ENCODE measurements around the gene AP4M1. TPM values are rescaled to one million over a fixed set of nuclear protein-coding genes. Genes with fewer than 3 reads are reported as not detected.

AP4M1 gene
- polyA plus RNA-seq, 2 of the 4 experiments (the other 2 are of a cell fraction) = 16.6 to 18.3 TPM

- H3K4me1 ChIP-seq = peaks cover 18% of the 10 kb centered on the region
- no peak for FAIRE-seq
- no peak for DNase-seq (ENCODE audit: low read depth in 1 of 2, low spot score in 1 of 2)
- H3K27ac ChIP-seq = peak overlapping the region in 1 of 2 experiments; percentile 94; a peak in 4 of 6 replicates
- peak overlapping the region; percentile 85 for H3K4me2 ChIP-seq
- CTCF ChIA-PET = interaction anchor here (0.5 to 3.9 kb wide), 5 partner anchors 9 to 316 kb away, joined by 4 to 33 read pairs (median 8); no protein-coding TSS in a partner anchor
- no peak for ATAC-seq
- H3K4me3 ChIP-seq = peak overlapping the region; percentile 98; the same call in 1 of the 3 replicates
- TF ChIP-seq CEBPB (IDR thresholded peaks at IDR 0.05) = no peak
- no peak for TF ChIP-seq MYC (IDR thresholded peaks at IDR 0.05; ENCODE audit: borderline replicate concordance, low read length)
- TF ChIP-seq CHD4 (IDR thresholded peaks at IDR 0.05; ENCODE audit: borderline replicate concordance) = no peak
- no peak for TF ChIP-seq RCOR1 (IDR thresholded peaks at IDR 0.05; ENCODE audit: low read depth, low read length)
- TF ChIP-seq TP53 (CRISPR knock-in tag; IDR thresholded peaks at IDR 0.05) = no peak
- no peak for TF ChIP-seq POLR2AphosphoS2 (conservative IDR thresholded peaks at IDR 0.05; ENCODE audit: low read length)
- TF ChIP-seq REST (IDR thresholded peaks at IDR 0.05) = no peak
- TF ChIP-seq EHF (CRISPR knock-in tag; IDR thresholded peaks at IDR 0.05) = no peak
- no peak for TF ChIP-seq FOSL2 (IDR thresholded peaks at IDR 0.05)
- TF ChIP-seq FOSL2 (CRISPR knock-in tag; IDR thresholded peaks at IDR 0.05) = no peak
- TF ChIP-seq JUN (IDR thresholded peaks at IDR 0.05) = no peak
- no peak for TF ChIP-seq NR3C1 (IDR thresholded peaks at IDR 0.05)
- H3K9me3 ChIP-seq = no peaks in the 10 kb centered on the region
- WGBS (ENCODE audit: missing lambda C conversion rate) = 92% methylated on average over 16 of the region's 17 CpGs
- POLR2A ChIA-PET = interaction anchor here (1.2 to 3.0 kb wide), 4 partner anchors 10 to 694 kb away, joined by 3 to 46 read pairs (median 8); partner anchors contain the start of genes BUD31, COPS6 and PDAP1
Observed at GRCh38 chr7:100102950-100103840, 1.8 kb downstream of the AP4M1 start.

- H3K4me3 ChIP-seq = no peak overlapping the region
- TF ChIP-seq RARB (CRISPR knock-in tag; IDR thresholded peaks at IDR 0.05) (no peak), SMC3 (IDR thresholded peaks at IDR 0.05) (no peak), HOXA7 (CRISPR knock-in tag; IDR thresholded peaks at IDR 0.05) (no peak), E2F6 (IDR thresholded peaks at IDR 0.05; ENCODE audit: borderline replicate concordance, low read depth) (no peak), JUNB (IDR thresholded peaks at IDR 0.05) (no peak), MAX (IDR thresholded peaks at IDR 0.05) (no peak), HDAC2 (IDR thresholded peaks at IDR 0.05) (no peak), ZSCAN20 (CRISPR knock-in tag; IDR thresholded peaks at IDR 0.05) (no peak)
- TF ChIP-seq, protein P1, sequence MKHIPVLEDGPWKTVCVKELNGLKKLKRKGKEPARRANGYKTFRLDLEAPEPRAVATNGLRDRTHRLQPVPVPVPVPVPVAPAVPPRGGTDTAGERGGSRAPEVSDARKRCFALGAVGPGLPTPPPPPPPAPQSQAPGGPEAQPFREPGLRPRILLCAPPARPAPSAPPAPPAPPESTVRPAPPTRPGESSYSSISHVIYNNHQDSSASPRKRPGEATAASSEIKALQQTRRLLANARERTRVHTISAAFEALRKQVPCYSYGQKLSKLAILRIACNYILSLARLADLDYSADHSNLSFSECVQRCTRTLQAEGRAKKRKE (CRISPR knock-in tag; IDR thresholded peaks at IDR 0.05; ENCODE audit: low read depth) = no peak
- H3K4me1 ChIP-seq = peaks cover 8% of the 10 kb centered on the region
- ATAC-seq = no peak
- DNase-seq (ENCODE audit: low read depth in 1 of 2, low spot score in 1 of 2) = no peak
- ChIA-PET POLR2A (no interaction called here), CTCF (interaction anchor here (0.5 to 2.6 kb wide), 5 partner anchors 9 to 371 kb away, joined by 3 to 11 read pairs (median 7); no protein-coding TSS in a partner anchor)
- H3K9me3 ChIP-seq = no peaks in the 10 kb centered on the region
- H3K27ac ChIP-seq = no peak overlapping the region
- FAIRE-seq = no peak
- H3K4me2 ChIP-seq = no peak overlapping the region
- WGBS (ENCODE audit: missing lambda C conversion rate) = 95% methylated on average over 4 of the region's 4 CpGs
Observed at GRCh38 chr7:100105534-100105933, 4.1 kb downstream of the AP4M1 start.

Measured in A549 (cell line).